Measurements from ENCODE around the gene HERC2.

DNA sequence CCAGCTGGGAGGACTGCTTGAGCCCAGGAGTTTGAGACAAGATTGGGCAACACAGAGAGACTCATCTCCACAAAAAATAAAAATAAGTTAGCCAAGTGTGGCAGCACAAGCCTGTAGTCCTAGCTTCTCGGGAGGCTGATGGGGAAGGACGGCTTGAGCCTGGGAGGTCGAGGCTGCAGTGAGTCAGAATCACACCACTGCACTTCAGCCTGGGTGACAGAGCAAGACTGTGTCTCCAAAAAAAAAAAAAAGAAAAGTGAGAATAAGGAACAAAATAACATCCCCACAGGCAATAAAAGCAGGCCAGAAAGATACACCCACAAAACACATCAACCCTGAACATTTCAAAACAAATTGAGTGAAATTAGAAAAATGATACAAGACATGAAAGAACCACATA is 174.2 kb downstream of the HERC2 start:
- TF ChIP-seq CTCF (IDR thresholded peaks at IDR 0.05 in 8 of 11, conservative IDR thresholded peaks at IDR 0.05 in 3 of 11) (no peak), POLR2A (IDR thresholded peaks at IDR 0.05) (no peak)

Data from spleen (tissue), 7 donors.